PC-9 (cell line): Measurements from ENCODE around the gene COL5A1.

Experiments
- CTCF ChIP-seq: fragments of 200-600 bp; sonication (generic); conservative IDR thresholded peaks from 2 replicates; pipeline ENCODE4 v1.6.1; 2017; ENCODE audit warnings: mixed run types, antibody characterized with exemption, mild to moderate bottlenecking, moderate library complexity
- EZH2 ChIP-seq: fragments of 200-600 bp; sonication (generic); IDR thresholded peaks from 2 replicates; pipeline ENCODE4 v1.8.0; 2017; ENCODE audit warnings: antibody characterized with exemption, low read depth

- no peak for TF ChIP-seq CTCF
- TF ChIP-seq EZH2 = no peak
Measured at GRCh38 chr9:134616341-134616740, 25.3 kb upstream of the COL5A1 start.
